GM19468 (cell line): Measurements from ENCODE around the gene AXIN1.
"Not testable (repeated sequence)": the region's sequence is repeated elsewhere in the genome, so short reads cannot be mapped to it uniquely, and the experiment has no call there.

Source experiments
- ATAC-seq: cut with Tn5 transposase; IDR thresholded peaks from one replicate; pipeline ENCODE4 v1.9.1; 2021; ENCODE audit warnings: mild to moderate bottlenecking, moderate library complexity, moderate number of reproducible peaks; ENCODE audit not compliant: unreplicated experiment; ENCODE audit errors: extremely low read depth

Gene AXIN1

GRCh38 chr16:272633-273546 lies 79.6 kb downstream of the AXIN1 start:
- no peak for ATAC-seq

- no peak for ATAC-seq
Measured at GRCh38 chr16:270381-271255, 81.9 kb downstream of the AXIN1 start.

DNA sequence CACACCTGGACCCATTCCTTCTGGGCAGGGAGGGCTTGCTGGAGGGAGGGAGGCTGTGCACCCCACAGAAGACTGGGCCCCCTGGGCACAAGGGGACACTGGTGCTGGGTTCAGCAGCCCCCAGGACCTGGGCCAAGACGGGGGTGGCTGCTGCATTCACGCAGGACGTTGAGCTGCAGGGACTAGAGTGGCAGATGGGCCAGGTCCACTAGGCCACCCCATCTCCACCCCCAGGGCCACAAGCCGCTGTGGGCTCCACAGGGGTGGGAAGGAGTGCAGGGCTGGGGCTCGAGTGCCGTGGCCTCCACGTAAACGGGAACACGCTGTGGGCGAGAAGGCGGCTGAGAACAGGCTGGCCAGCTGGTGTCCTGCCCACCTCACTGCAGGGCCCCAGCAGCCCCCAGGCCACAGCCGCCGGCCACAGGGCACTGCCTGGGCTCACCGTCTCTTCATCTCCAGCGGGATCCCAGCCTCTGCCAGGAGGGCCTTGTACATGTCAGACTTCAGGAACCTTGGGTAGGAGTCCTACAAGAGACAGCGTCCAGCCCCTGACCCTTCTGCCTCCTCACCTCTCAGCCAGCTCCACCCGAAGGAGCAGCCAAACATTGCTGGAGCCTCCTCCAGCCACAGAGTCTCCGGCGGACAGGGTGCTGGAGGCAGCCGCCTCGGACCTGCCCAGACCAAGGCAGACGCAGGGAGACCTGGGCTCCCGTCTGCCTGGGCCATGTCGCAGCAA lies 83.3 kb downstream of the AXIN1 start:
- no peak for ATAC-seq

DNA sequence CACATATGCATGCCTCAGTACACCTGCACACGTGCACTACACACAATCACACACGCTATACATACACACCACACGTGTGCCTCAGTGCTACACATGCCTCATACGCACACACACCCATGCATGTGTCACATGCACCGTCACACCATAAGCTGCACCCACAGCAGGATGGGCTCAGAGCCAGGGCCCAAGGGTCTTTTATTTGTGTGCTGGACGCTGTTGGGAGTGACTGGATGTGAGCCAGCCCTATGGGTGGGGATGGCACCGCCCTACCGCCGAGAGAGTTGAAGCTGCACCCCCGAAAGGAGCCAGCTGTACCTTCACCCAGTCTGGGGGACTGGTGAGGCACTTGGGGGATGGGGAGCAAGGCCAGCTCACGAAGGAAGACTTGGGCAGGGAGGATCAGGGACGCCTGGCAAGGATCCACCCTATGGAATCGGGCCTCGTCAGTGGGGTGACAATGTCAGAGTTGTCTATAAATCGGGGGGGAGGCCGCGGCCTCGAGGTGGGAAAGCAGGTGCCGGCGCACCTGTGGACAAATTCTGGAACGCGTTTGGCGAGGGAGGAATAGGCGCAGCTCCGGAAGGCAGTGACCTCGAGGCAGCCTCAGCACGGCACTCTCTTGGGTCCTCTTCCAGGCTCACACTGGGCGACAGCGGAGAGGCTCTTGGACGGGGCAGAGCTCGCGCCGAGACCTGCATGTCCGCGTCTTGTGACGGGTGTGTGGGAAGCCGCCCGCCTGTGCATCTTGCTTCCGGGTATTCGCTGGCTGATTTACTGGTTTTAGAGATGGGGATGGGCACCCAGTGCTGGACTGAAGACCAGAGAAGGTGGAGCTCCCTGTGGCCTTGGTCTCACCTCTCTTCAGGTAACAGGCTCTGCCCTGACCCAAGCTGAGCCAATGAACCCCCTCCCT lies 84.1 kb downstream of the AXIN1 start:
- no peak for ATAC-seq

DNA sequence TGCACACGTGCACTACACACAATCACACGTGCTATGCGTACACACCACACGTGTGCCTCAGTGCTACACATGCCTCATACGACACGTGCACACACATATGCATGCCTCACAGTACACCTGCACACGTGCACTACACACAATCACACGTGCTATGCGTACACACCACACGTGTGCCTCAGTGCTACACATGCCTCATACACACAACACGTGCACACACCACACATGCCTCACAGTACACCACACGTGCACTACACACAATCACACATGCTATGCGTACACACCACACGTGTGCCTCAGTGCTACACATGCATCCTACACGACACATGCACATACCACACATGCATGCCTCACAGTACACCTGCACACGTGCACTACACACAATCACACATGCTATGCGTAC lies 85.0 kb downstream of the AXIN1 start:
- ATAC-seq = not testable (repeated sequence)

DNA sequence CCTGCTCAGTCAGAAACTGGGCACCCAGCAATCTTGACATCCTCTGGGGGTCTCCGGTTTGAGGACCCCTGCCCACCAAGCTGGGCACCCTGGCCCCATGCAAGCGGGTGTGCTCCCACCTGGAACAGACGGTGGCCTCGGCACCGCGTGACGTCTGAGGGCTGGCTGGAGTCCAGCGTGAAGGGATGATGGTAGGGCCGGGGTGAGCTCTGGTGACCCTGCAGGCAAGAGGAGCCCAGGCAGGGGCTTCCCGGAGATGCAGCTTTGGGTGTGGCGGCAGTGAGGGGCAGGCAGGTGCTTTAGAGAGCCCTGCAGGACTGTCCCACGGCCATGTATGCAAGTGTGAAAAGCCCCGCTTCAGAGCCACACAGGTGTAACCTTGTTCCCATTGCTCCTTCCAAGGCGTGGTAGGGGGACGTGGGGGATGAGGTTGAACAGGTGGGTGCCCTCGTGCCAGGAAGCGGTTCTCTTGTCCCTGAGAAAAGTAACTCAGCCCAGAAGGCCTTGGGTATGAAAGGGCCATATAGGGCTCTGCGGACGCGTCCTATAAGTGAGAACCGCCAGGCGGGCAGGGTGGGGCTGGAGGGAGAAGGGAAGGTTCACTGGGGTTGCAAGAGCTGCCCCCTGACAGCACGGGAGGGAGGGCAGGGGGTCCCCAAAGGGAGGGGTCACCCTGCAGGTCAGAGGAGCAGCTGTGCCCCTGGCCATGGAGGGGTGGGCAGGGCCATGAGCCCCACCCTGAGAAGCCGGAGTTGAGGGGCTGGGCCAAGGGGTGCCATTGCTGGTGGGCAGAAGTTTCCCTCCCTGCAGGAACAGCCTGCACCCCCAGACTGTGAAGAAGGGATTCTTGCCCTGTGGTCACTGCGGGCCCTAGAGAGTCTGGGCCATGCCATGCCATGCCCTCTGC lies 86.0 kb downstream of the AXIN1 start:
- no peak for ATAC-seq

GRCh38 chr16:265711-266110 lies 86.8 kb downstream of the AXIN1 start:
- no peak for ATAC-seq

- no peak for ATAC-seq
Measured at GRCh38 chr16:265002-265529, 87.5 kb downstream of the AXIN1 start.

DNA sequence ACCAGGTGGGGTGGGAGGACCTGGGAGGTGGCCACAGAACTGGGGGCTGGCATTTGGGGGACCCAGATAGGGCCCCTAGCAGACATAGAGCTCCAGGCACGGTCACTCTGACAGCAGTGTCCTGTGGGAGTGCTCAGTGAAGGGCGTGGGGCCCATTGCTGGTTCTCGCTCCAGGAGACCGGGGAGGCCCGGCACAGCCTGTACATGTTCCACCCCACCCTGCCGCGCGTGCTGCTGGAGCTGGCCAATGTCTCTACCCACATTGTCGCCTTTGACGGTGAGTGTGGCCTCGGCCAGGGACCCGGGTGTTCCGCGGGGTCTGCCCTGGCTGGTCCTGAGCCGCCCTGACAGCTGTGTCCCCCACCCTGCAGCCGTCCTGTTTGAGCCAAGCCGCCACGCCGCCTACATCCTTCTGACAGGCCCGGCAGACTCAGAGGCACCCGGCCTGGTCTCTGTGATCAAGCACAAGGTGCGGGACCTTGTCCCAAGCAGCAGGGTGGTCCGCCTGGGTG lies 88.0 kb downstream of the AXIN1 start:
- ATAC-seq = no peak

DNA sequence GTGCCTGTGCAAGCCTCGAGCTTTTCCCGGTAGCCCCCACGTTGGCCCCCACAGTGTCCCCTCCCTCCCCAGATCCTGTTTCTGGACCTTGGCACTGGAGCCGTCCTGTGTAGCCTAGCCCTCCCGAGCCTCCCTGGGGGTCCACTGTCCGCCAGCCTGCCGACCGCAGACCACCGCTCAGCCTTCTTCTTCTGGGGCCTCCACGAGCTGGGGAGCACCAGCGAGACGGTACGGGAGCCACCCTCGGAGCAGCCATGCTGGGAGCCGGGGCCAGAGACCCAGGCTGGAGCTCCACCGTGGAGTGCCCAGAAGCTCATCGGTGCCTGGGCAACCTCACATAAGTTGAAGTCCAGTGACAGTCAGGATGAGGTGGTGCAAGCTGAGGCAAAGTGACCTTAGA lies 88.6 kb downstream of the AXIN1 start:
- no peak for ATAC-seq

- ATAC-seq = no peak
Measured at GRCh38 chr16:263182-263774, 89.2 kb downstream of the AXIN1 start.

- no peak for ATAC-seq
Measured at GRCh38 chr16:262121-262745, 90.3 kb downstream of the AXIN1 start.

DNA sequence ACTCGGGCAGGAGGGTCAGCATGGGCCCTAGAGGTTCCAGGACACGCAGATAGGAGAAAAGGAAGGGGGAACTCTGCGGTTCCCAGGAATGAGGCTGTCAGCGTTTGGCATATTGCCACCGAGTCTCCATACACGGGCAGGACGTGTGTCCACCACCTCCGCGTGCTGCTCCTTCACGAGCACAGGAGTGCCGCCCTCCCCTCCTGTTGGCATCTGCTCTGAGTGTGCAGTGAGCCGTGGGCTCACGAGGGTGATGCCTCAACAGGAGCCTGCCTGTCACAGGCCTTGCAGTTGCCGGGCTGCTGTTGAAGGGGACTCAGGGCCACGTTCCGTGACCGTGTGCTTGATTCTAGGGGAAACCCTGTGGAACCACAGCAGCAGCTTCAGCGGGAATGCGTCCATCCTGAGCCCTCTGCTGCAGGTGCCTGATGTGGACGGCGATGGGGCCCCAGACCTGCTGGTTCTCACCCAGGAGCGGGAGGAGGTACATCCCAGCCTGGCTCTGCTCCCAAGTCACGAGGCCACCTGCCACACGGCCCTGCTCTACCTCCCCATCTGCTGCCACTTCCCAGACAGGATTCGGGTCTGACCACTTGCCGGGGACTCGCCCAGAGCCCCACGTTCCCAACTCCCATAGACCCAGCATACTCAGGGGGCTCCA lies 91.4 kb downstream of the AXIN1 start:
- no peak for ATAC-seq

DNA sequence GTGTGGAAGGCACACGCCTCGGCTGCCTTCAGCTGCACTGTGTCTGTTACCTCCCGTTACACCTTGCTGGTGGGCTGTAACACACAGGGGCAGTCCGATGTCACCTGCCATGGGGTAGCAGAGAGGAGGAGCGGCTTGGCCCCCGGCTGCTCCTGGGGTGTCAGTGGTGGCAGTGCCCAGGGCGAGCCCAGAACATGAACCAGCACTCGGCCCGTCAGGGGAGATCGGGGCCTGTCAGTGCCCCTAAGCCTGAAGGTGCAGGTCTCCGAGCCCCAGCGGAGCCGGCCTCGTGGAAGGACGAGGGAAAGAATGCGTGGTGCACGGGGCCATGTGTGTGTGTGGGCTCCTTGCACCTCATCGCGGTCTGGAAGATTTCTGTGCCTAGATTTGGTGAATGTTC lies 92.2 kb downstream of the AXIN1 start:
- no peak for ATAC-seq

DNA sequence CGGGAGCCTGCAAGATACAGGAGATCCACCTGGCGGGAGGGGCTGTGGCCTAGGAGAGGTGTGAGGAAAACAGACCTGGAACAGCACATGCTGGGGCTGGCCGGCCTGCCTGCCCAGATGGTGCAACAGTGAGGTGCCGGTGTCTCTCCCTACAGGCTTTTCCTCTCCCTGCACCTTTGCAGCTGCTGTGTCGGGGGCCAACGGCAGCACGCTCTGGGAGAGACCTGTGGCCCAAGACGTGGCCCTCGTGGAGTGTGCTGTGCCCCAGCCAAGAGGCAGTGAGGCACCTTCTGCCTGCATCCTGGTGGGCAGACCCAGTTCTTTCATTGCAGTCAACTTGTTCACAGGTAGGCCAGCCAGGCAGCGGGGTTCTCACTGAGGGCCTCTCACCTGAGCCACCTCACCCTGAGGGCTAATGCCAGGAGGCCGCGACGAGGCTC lies 92.7 kb downstream of the AXIN1 start:
- no peak for ATAC-seq

DNA sequence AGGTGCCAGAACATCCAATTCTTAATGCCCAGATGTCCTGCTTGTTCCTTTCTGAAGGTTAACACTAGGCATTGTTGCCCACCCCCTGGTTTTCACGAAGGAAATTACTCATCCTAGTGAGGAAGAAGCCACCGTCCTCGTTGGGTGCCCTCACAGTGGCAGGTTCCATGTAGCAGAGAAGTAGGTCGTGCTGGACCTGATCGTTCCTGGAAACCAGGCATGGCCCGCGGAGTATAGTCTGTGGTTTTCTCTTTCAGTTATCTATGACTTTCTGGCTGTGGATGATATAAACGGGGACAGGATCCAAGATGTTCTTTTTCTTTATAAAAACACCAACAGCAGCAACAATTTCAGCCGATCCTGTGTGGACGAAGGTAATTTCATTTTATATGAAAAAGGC lies 93.3 kb downstream of the AXIN1 start:
- ATAC-seq = no peak

- ATAC-seq = not testable (repeated sequence)
Measured at GRCh38 chr16:258091-258490, 94.4 kb downstream of the AXIN1 start.
